Activated CD4-positive, alpha-beta memory T cell treated with anti-CD3 and anti-CD28 coated beads for 36 hours (primary cell): ENCODE measurements around the gene PLXNA4. TPM values are rescaled to one million over a fixed set of nuclear protein-coding genes. Genes with fewer than 3 reads are reported as not detected.

Experiments
- CTCF ChIA-PET: fragments of 350-600 bp; sonication (Branson Sonifier 250); formaldehyde crosslinking; loops from one replicate; lab custom pipeline; 2021; ENCODE audit warnings: antibody characterized with exemption, inconsistent platforms; lab: Charles Lee
- POLR2A ChIA-PET: fragments of 350-600 bp; sonication (Branson Sonifier 250); formaldehyde crosslinking; loops from one replicate; lab custom pipeline; 2021; ENCODE audit warnings: antibody characterized with exemption; lab: Charles Lee
- DNase-seq: peaks from one replicate; pipeline ENCODE4 v3.0.0-alpha.2; 2020
- H3K27ac Mint-ChIP-seq: one replicate; pipeline ENCODE4 v1.8.0; 2021; ENCODE audit warnings: mixed read lengths
- H3K27me3 Mint-ChIP-seq: one replicate; pipeline ENCODE4 v1.8.0; 2021; ENCODE audit warnings: mixed read lengths
- H3K36me3 Mint-ChIP-seq: one replicate; pipeline ENCODE4 v1.8.0; 2021; ENCODE audit warnings: mixed read lengths
- H3K4me1 Mint-ChIP-seq: one replicate; pipeline ENCODE4 v1.8.0; 2021; ENCODE audit warnings: low read depth, mixed read lengths
- H3K4me3 Mint-ChIP-seq: one replicate; pipeline ENCODE4 v1.8.0; 2021; ENCODE audit warnings: mild to moderate bottlenecking, mixed read lengths
- H3K9me3 Mint-ChIP-seq: one replicate; pipeline ENCODE4 v1.8.0; 2021; ENCODE audit warnings: mixed read lengths
- intact Hi-C: fragments of 100-400 bp; cut with micrococcal nuclease; formaldehyde crosslinking; loops from one replicate; pipeline ENCODE4 v1.15.1; 2023
- total RNA-seq, 2 experiments: library from RNA; stranded (reverse); gene quantifications; one replicate each; pipeline ENCODE4 v1.2.3, GENCODE V29; 2021

PLXNA4 gene
- total RNA-seq, 2 experiments from 2014 or later: 0.17 to 0.24 TPM

DNA sequence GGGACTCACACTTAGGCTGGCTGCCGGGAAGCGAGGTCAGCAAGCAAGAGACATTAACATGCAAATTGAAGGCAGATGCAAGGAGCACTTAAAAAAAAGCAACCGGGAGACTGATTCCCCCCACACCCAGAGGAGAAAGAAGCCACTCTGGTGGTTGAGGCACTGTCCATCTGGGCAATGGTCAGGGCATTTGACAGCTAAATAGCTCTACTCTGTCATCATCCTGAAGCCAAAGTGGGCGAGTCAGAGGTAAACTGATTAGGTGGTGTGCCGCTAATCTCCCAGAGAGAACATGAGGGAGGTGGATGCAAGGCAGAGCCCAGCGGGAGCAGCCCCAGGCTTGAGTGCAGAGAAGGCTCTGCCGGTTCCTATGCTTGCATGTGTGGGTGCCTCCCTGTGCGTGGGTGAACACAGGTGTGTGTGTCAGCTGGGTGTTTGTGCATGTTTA lies 100.6 kb downstream of the PLXNA4 start:
- CTCF ChIA-PET: no interaction called here
- POLR2A ChIA-PET: no interaction called here
- Mint-ChIP-seq H3K9me3 (no peaks in the 10 kb centered on the region), H3K4me1 (peaks cover 11% of the 10 kb centered on the region), H3K27me3 (peaks cover 2% of the 10 kb centered on the region), H3K27ac (no peak overlapping the region), H3K4me3 (no peak overlapping the region), H3K36me3 (no peaks in the 10 kb centered on the region)
- intact Hi-C loops: no loop called here
- DNase-seq: no peak

DNA sequence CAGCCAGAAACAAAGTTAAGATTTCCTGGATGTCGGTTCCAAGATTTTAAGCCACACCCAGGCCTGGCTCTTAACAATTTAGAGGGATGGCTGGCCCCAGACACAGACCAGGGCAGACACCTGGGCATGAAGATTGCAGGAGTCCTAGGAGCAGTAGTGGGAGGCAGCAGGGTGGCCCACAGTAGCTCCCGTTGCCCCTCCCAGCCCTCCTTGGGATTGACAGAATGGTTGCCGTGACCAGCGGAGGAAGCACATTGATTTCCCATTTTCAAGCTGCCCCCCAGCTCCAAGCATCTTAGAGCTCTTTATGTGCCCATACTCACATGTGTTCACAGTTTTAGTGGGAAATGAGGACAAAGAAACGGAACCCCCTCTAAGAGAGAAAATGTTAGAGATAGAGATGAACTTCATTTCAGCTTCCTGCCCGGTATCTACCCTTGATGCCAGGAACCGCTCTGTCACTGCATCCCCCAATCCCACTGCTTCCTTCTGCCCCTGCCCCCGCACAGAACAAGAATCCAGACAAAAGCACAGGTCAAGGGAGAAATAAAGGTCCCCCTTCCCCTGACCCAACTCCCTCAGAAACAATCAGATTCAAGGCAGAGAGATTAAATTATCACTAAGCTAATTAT lies 101.1 kb downstream of the PLXNA4 start:
- no peak overlapping the region for H3K4me3 Mint-ChIP-seq
- POLR2A ChIA-PET: no interaction called here

DNA sequence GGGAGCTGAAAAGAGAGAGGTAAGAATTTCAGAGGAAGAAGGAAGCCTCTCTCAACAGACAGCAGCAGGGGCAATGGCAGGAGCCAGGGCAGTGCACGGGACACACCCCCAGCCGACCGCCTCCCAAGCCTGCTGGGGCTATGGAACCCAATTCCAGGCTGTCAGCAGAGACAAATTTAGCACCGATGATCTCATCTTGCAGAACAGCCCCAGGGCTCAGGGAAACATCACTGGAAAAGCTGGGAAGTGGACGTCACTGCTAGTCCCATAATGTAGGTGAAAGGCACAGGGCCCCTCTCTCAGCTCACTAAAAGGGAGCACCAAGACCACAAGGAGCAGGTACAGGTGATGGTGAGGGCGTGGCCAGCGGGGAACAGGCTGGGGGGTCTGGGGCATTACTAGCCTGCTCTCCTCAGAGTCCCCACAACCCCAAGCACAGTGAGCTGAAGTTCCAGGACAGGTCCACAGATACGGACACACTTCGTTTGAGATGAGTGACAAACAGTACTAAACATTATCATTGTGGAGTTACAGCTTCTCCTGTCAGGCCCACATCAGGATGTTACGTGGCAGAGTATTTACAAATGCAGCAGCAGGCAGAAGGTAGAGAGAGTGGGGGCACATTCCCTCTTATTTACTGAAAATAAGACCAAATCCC lies 103.7 kb downstream of the PLXNA4 start:
- no peak overlapping the region for H3K4me3 Mint-ChIP-seq
- POLR2A ChIA-PET: no interaction called here
- CTCF ChIA-PET: no interaction called here
- intact Hi-C loops: no loop called here
- peaks cover 11% of the 10 kb centered on the region for H3K4me1 Mint-ChIP-seq
- no peak overlapping the region for H3K27ac Mint-ChIP-seq
- H3K9me3 Mint-ChIP-seq: no peaks in the 10 kb centered on the region
- H3K27me3 Mint-ChIP-seq: peaks cover 2% of the 10 kb centered on the region
- H3K36me3 Mint-ChIP-seq: no peaks in the 10 kb centered on the region
- no peak for DNase-seq

More for the DNA sequence above, 101.1 kb downstream of the PLXNA4 start:
- intact Hi-C loops: no loop called here
- Mint-ChIP-seq H3K27ac (no peak overlapping the region), H3K27me3 (peaks cover 2% of the 10 kb centered on the region), H3K9me3 (no peaks in the 10 kb centered on the region), H3K4me1 (peaks cover 11% of the 10 kb centered on the region), H3K36me3 (no peaks in the 10 kb centered on the region)
- no peak for DNase-seq
- CTCF ChIA-PET: no interaction called here

DNA sequence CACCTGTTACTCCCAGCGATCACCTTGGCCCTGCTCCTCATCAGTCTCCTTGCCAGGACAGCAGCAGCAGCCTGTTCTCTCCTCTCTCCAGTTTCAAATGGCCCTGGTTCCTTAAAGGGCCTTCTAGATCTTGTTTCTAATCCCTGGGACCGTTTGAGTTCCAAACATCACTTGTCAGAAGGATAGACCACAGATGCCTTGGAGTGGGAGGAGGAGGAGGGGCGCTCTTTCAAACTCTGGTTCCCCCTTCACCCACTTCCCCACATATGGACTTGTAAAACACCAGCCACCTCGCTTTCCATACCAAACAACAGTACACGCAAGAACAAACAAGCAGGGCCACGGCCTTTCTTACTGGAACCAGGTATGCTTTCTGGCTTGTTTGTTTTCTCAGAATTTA lies 104.8 kb downstream of the PLXNA4 start:
- Mint-ChIP-seq H3K4me3 (no peak overlapping the region), H3K9me3 (no peaks in the 10 kb centered on the region), H3K27me3 (peaks cover 2% of the 10 kb centered on the region), H3K27ac (no peak overlapping the region), H3K36me3 (no peaks in the 10 kb centered on the region), H3K4me1 (peaks cover 11% of the 10 kb centered on the region)
- POLR2A ChIA-PET: no interaction called here
- no peak for DNase-seq
- intact Hi-C loops: no loop called here
- CTCF ChIA-PET: no interaction called here

DNA sequence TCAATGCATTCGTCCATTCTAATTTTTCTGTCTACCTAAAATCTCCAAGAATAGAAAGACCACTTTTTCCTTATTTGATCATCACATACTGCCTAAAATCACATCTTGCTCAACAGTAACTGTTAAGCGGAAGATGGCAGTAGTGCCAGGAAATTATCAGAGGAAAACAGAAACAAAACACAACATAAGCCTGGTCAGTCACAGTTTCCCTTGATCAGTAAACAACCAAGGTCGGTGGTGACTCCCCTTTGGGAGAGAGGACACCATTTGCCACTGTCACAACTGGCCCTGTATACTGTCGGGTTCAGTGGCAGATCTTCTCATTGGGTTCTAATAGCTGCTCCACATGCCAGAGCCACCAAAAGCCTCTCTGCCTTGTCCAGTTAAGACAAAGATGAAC lies 106.6 kb downstream of the PLXNA4 start:
- POLR2A ChIA-PET: no interaction called here
- H3K9me3 Mint-ChIP-seq: no peaks in the 10 kb centered on the region
- intact Hi-C loops: no loop called here

DNA sequence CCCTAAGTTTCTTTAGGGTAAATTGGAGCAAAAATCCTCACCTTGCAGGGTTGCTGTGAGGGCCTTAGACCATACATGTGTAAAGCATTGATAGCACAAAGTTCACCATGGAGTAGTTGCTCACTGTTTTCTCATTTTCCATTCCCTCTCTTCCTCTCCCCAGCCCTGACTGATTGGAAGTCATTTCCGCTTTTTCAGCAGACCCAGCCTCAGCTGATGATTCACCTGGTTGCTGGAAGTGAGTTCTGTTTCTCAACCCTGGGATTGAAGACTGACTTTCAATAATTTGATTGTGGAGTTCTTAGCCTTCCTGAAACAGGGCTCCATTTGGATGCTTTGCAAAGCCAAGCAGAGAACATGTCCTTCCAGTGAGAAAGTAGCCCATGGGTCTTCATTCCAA lies 107.0 kb downstream of the PLXNA4 start:
- ChIA-PET POLR2A (no interaction called here), CTCF (no interaction called here)
- H3K27me3 Mint-ChIP-seq: peaks cover 2% of the 10 kb centered on the region
- intact Hi-C loops: no loop called here
- no peak for DNase-seq
- no peak overlapping the region for H3K4me3 Mint-ChIP-seq
- H3K4me1 Mint-ChIP-seq: peaks cover 6% of the 10 kb centered on the region
- no peaks in the 10 kb centered on the region for H3K9me3 Mint-ChIP-seq
- H3K36me3 Mint-ChIP-seq: no peaks in the 10 kb centered on the region
- no peak overlapping the region for H3K27ac Mint-ChIP-seq

More for the DNA sequence above, 106.6 kb downstream of the PLXNA4 start:
- no peak for DNase-seq
- no peak overlapping the region for H3K4me3 Mint-ChIP-seq
- peaks cover 2% of the 10 kb centered on the region for H3K27me3 Mint-ChIP-seq
- H3K27ac Mint-ChIP-seq: no peak overlapping the region
- H3K4me1 Mint-ChIP-seq: peaks cover 10% of the 10 kb centered on the region
- CTCF ChIA-PET: no interaction called here
- no peaks in the 10 kb centered on the region for H3K36me3 Mint-ChIP-seq

DNA sequence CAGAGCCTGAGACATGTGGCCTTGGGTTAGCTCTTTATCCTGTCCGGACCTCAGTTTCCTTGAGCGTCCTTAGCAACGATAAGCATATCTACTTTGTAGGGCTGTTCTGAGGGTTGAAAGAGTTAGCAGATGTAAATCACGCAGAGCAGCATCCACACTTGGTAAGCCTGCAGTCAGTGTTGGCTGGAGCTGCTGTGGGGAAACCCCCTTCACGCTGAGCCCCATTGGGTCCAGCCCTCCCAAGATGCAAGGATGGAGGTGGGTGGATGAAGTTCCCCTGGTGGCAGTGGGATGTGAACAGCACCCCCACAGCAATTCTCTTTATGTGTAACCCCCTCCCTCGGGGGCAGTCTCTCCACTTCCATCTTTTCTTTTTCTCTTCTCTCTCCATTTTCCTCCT lies 109.9 kb downstream of the PLXNA4 start:
- Mint-ChIP-seq H3K27ac (no peak overlapping the region), H3K36me3 (no peaks in the 10 kb centered on the region), H3K9me3 (no peaks in the 10 kb centered on the region), H3K4me3 (no peak overlapping the region), H3K4me1 (peaks cover 10% of the 10 kb centered on the region), H3K27me3 (no peaks in the 10 kb centered on the region)
- intact Hi-C loops: no loop called here
- ChIA-PET CTCF (no interaction called here), POLR2A (no interaction called here)
- DNase-seq: no peak

DNA sequence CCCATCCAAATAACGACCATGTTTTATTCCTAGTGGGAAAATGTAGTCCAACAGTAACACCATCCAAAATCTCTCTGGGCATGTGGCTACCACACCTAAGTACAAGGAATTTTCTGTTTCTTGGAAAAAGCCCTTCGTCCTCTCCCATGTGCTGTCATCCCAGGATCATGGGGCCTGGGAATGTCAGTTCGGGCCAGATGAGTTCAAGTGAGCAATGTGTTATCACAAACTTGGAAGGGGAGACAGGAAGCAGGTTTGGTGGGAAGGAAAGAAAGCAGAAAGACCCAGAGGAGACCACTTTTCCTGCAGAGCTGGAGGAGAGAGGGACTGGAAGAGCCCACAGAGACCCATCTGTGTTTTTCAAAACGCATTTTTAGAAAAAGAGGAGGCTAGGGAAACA lies 110.8 kb downstream of the PLXNA4 start:
- Mint-ChIP-seq H3K27ac (no peak overlapping the region), H3K27me3 (no peaks in the 10 kb centered on the region), H3K4me3 (no peak overlapping the region), H3K4me1 (peaks cover 18% of the 10 kb centered on the region), H3K36me3 (no peaks in the 10 kb centered on the region), H3K9me3 (no peaks in the 10 kb centered on the region)
- intact Hi-C loops: no loop called here
- no peak for DNase-seq
- CTCF ChIA-PET: no interaction called here
- POLR2A ChIA-PET: no interaction called here

DNA sequence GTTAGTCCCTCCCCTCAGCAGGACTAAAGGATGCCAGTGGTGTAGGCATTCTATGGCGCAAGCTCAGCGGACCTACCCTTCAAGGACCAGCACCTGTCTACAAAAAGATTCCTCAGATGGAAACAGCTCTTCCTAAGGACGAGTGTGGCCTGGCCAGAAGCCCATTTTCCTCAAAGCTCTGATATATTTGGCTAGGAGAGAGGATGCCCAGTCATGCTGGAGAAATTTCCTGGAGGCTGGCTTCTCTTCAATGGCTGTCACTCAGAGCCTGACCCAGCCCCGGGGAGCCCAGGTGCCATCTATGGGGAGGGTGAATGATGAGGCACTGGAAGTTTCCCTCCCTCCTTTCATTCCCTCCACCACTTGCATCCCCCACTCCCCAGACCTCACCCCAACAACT lies 111.5 kb downstream of the PLXNA4 start:
- ChIA-PET POLR2A (no interaction called here), CTCF (no interaction called here)
- no peaks in the 10 kb centered on the region for H3K9me3 Mint-ChIP-seq
- no peak for DNase-seq
- H3K4me1 Mint-ChIP-seq: peaks cover 21% of the 10 kb centered on the region
- intact Hi-C loops: no loop called here
- no peak overlapping the region for H3K4me3 Mint-ChIP-seq
- no peaks in the 10 kb centered on the region for H3K27me3 Mint-ChIP-seq
- no peaks in the 10 kb centered on the region for H3K36me3 Mint-ChIP-seq
- H3K27ac Mint-ChIP-seq: no peak overlapping the region

DNA sequence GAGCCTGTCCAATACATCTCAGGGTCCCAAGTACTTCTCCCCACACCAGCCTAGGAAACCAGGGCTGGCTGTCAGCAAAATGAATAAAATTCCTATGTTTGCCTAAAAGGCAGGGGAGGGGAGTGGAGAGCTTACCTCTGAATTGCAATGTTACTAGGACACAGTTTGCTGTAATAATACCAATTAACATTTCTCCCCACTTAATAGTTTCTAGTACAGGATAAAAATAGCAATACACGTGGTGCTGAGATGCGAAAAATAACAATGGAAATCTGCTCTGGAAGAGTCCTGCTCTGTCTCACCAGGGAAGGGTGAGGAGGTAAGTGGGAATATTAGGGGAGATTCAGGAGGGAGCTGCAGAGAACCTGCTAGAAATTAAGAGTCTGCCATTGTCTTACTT lies 112.3 kb downstream of the PLXNA4 start:
- intact Hi-C loops: no loop called here
- CTCF ChIA-PET: interaction anchor here (0.6 kb wide), 1 partner anchor 88 kb away, joined by 3 read pairs; no protein-coding TSS in a partner anchor
- Mint-ChIP-seq H3K4me3 (no peak overlapping the region), H3K27me3 (no peaks in the 10 kb centered on the region), H3K27ac (no peak overlapping the region), H3K4me1 (peaks cover 21% of the 10 kb centered on the region), H3K9me3 (no peaks in the 10 kb centered on the region), H3K36me3 (no peaks in the 10 kb centered on the region)
- POLR2A ChIA-PET: no interaction called here
- DNase-seq: no peak

DNA sequence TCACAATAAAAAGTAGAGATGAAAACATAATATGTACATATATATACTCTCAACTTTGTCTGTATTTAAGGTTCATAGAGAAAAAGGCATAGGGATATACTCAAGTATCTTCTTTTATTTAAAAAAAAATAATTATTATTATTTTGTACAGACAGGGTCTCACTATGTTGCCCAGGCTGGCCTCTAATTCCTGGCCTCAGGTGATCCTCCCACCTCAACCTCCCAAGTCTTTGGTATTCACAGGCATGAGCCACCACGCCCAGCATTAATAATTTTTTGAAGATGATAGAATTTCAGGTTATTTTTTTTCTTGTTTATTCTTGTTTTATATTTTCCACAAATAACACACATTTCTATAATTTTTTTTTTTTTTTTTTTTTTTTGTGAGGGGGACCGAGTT lies 113.8 kb downstream of the PLXNA4 start:
- intact Hi-C loops: no loop called here
- no peaks in the 10 kb centered on the region for H3K9me3 Mint-ChIP-seq
- no peak overlapping the region for H3K4me3 Mint-ChIP-seq
- no peak overlapping the region for H3K27ac Mint-ChIP-seq
- CTCF ChIA-PET: interaction anchor here (0.8 kb wide), 1 partner anchor 118 kb away, joined by 3 read pairs; no protein-coding TSS in a partner anchor
- POLR2A ChIA-PET: no interaction called here
- no peak for DNase-seq
- H3K4me1 Mint-ChIP-seq: peaks cover 21% of the 10 kb centered on the region
- no peaks in the 10 kb centered on the region for H3K36me3 Mint-ChIP-seq
- no peaks in the 10 kb centered on the region for H3K27me3 Mint-ChIP-seq

DNA sequence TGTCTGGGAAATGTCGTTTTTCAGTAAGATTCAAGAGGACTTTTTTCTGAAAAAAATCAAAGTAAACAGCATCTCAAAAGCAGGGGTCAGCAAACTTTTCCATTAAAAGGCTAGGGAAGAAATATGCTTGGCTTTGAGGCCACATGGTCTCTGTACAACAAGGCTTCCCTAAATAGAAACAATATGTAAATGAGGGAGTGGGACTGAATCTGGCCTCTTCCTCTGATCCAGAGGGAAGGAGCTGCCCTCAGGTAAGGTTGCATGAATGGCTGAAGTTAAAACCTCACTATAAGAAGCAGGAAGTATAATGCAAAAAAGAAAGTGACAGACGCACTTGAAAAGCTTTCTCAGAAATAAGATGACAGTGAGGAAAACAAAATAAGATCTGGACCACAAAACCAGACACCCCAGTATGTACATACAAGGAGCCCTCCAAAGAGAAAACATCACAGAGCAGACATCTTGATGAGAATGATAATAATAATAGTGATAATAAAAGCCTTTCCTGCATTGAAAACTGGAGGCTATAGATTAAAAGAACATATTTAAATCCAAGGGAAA lies 115.2 kb downstream of the PLXNA4 start:
- CTCF ChIA-PET: no interaction called here
- no peaks in the 10 kb centered on the region for H3K9me3 Mint-ChIP-seq
- H3K4me1 Mint-ChIP-seq: peaks cover 21% of the 10 kb centered on the region
- no peak for DNase-seq
- H3K4me3 Mint-ChIP-seq: no peak overlapping the region
- no peaks in the 10 kb centered on the region for H3K36me3 Mint-ChIP-seq
- H3K27me3 Mint-ChIP-seq: no peaks in the 10 kb centered on the region
- POLR2A ChIA-PET: no interaction called here
- peak overlapping the region; percentile 64 for H3K27ac Mint-ChIP-seq
- intact Hi-C loops: loop anchor here (1.0 to 2.0 kb wide), 2 partner anchors 11 to 30 kb away; no protein-coding TSS in a partner anchor
